AG04450 (cell line): ENCODE measurements around the gene NSFL1C. TPM values are rescaled to one million over a fixed set of nuclear protein-coding genes. Genes with fewer than 3 reads are reported as not detected.

Experiments
- CTCF ChIA-PET: fragments of 300-600, 350-600 bp; formaldehyde crosslinking; extraction: SDS; loops from one replicate; lab custom pipeline; 2022; ENCODE audit warnings: antibody characterized with exemption, inconsistent platforms; lab: Charles Lee
- POLR2A ChIA-PET: fragments of 350-600 bp; formaldehyde crosslinking; extraction: SDS; loops from one replicate; lab custom pipeline; 2021; ENCODE audit warnings: antibody characterized with exemption, inconsistent platforms; lab: Yijun Ruan, JAX
- DNase-seq: peaks from one replicate; pipeline ENCODE4 v3.0.0-alpha.2; 2011; ENCODE audit warnings: low read depth, low spot score
- H3K27ac ChIP-seq: one replicate; pipeline ENCODE4 v1.5.1; 2012; ENCODE audit warnings: low read depth, low read length, control low read depth
- H3K27me3 ChIP-seq: one replicate; pipeline ENCODE4 v1.6.0; 2012; ENCODE audit warnings: low read length; ENCODE audit not compliant: control insufficient read depth, insufficient read depth
- H3K4me3 ChIP-seq: 2 replicates; pipeline ENCODE4 v1.5.1; 2011; ENCODE audit warnings: mild to moderate bottlenecking, low read depth, low read length, control low read depth
- H3K9me3 ChIP-seq: 2 replicates; pipeline ENCODE4 v1.5.1; 2012; ENCODE audit warnings: low read length; ENCODE audit not compliant: control insufficient read depth, insufficient read depth
- polyA plus RNA-seq: library from polyadenylated mRNA; depleted of rRNA; stranded (reverse); fragments of >200 nt; gene quantifications from 2 replicates; pipeline ENCODE4 v1.2.3, GENCODE V29; 2011
- TF ChIP-seq, protein P1 (sequence below): IDR thresholded peaks from 2 replicates; pipeline ENCODE4 v1.5.1; 2011; ENCODE audit warnings: low read depth, low read length, control low read depth, inconsistent platforms

The NSFL1C gene
- polyA plus RNA-seq, 1 experiment, result 23.0 TPM

- ChIA-PET CTCF (interaction anchor here (0.7 to 5.0 kb wide), 10 partner anchors 17 to 1266 kb away, joined by 3 to 41 read pairs (median 6); partner anchors contain the start of genes NSFL1C and SDCBP2), POLR2A (no interaction called here)
- Histone ChIP-seq H3K27ac (no peak overlapping the region), H3K27me3 (no peaks in the 10 kb centered on the region), H3K4me3 (no peak overlapping the region), H3K9me3 (no peaks in the 10 kb centered on the region)
- TF ChIP-seq, protein P1, sequence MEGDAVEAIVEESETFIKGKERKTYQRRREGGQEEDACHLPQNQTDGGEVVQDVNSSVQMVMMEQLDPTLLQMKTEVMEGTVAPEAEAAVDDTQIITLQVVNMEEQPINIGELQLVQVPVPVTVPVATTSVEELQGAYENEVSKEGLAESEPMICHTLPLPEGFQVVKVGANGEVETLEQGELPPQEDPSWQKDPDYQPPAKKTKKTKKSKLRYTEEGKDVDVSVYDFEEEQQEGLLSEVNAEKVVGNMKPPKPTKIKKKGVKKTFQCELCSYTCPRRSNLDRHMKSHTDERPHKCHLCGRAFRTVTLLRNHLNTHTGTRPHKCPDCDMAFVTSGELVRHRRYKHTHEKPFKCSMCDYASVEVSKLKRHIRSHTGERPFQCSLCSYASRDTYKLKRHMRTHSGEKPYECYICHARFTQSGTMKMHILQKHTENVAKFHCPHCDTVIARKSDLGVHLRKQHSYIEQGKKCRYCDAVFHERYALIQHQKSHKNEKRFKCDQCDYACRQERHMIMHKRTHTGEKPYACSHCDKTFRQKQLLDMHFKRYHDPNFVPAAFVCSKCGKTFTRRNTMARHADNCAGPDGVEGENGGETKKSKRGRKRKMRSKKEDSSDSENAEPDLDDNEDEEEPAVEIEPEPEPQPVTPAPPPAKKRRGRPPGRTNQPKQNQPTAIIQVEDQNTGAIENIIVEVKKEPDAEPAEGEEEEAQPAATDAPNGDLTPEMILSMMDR, result no peak
- DNase-seq, result peak; percentile 78
These were observed 31.9 kb downstream of the NSFL1C start for GRCh38 chr20:1434571-1435336.

- TF ChIP-seq, protein P1, result no peak
- ChIA-PET POLR2A (no interaction called here), CTCF (no interaction called here)
- H3K9me3 ChIP-seq, result no peaks in the 10 kb centered on the region
- H3K27me3 ChIP-seq, result no peaks in the 10 kb centered on the region
- no peak for DNase-seq
- H3K4me3 ChIP-seq, result no peak overlapping the region
- H3K27ac ChIP-seq, result no peak overlapping the region
These were observed 35.5 kb downstream of the NSFL1C start for GRCh38 chr20:1431158-1431557.

GRCh38 chr20:1430004-1430451 lies 36.6 kb downstream of the NSFL1C start:
- ChIA-PET POLR2A (interaction anchor here (1.2 kb wide), 1 partner anchor 30 kb away, joined by 3 read pairs; no protein-coding TSS in a partner anchor), CTCF (interaction anchor here (1.0 to 2.7 kb wide), 2 partner anchors 8 to 9 kb away, joined by 3 to 10 read pairs; no protein-coding TSS in a partner anchor)
- Histone ChIP-seq H3K27me3 (no peaks in the 10 kb centered on the region), H3K9me3 (no peaks in the 10 kb centered on the region), H3K4me3 (no peak overlapping the region), H3K27ac (peak overlapping the region; percentile 60)
- peak; percentile 75 for DNase-seq
- TF ChIP-seq, protein P1, result no peak

- H3K9me3 ChIP-seq, result no peaks in the 10 kb centered on the region
- ChIA-PET POLR2A (interaction anchor here (1.2 kb wide), 1 partner anchor 29 kb away, joined by 3 read pairs; no protein-coding TSS in a partner anchor), CTCF (interaction anchor here (1.0 to 2.7 kb wide), 2 partner anchors 8 to 9 kb away, joined by 3 to 10 read pairs; no protein-coding TSS in a partner anchor)
- DNase-seq, result no peak
- H3K27ac ChIP-seq, result no peak overlapping the region
- H3K4me3 ChIP-seq, result no peak overlapping the region
- TF ChIP-seq, protein P1, result no peak
- H3K27me3 ChIP-seq, result no peaks in the 10 kb centered on the region
These were observed 37.4 kb downstream of the NSFL1C start for GRCh38 chr20:1429143-1429728.
